H9 (cell line): ENCODE results near the gene AP2A2. TPM values are rescaled to one million over a fixed set of nuclear protein-coding genes. Genes with fewer than 3 reads are reported as not detected.

Experiments used
- DNase-seq: peaks from one replicate; pipeline ENCODE4 v3.0.0-alpha.2; 2017
- H2AFZ ChIP-seq: one replicate; pipeline ENCODE4 v1.6.1; 2013; ENCODE audit warnings: mild to moderate bottlenecking, low read length, control low read depth, moderate library complexity
- H2AK5ac ChIP-seq: 2 replicates; pipeline ENCODE4 v1.6.1; 2013; ENCODE audit warnings: low read length, control low read depth, mixed read lengths; ENCODE audit not compliant: insufficient read length
- H2BK120ac ChIP-seq: one replicate; pipeline ENCODE4 v1.6.1; 2013; ENCODE audit warnings: low read depth, mild to moderate bottlenecking, low read length, control low read depth, inconsistent platforms; ENCODE audit not compliant: poor library complexity, severe bottlenecking
- H2BK12ac ChIP-seq: 2 replicates; pipeline ENCODE4 v1.6.1; 2013; ENCODE audit warnings: low read length, control low read depth, mixed read lengths, low read depth; ENCODE audit not compliant: insufficient read length
- H2BK15ac ChIP-seq: 2 replicates; pipeline ENCODE4 v1.6.1; 2013; ENCODE audit warnings: low read depth, low read length, control low read depth
- H2BK20ac ChIP-seq: one replicate; pipeline ENCODE4 v1.6.1; 2013; ENCODE audit warnings: low read depth, mild to moderate bottlenecking, low read length, control low read depth, inconsistent platforms; ENCODE audit not compliant: poor library complexity, severe bottlenecking
- H2BK5ac ChIP-seq: 2 replicates; pipeline ENCODE4 v1.6.1; 2013; ENCODE audit warnings: low read length, control low read depth, mixed read lengths; ENCODE audit not compliant: insufficient read length
- H3K14ac ChIP-seq: 2 replicates; pipeline ENCODE4 v1.6.1; 2013; ENCODE audit warnings: low read length, control low read depth; ENCODE audit not compliant: insufficient read depth
- H3K18ac ChIP-seq: 2 replicates; pipeline ENCODE4 v1.6.1; 2013; ENCODE audit warnings: low read depth, mild to moderate bottlenecking, mixed read lengths, low read length, control low read depth; ENCODE audit not compliant: insufficient read length
- H3K23ac ChIP-seq: 2 replicates; pipeline ENCODE4 v1.6.1; 2013; ENCODE audit warnings: low read length, control low read depth, mixed read lengths, low read depth; ENCODE audit not compliant: insufficient read length
- H3K23me2 ChIP-seq: 2 replicates; pipeline ENCODE4 v1.6.1; 2013; ENCODE audit warnings: low read depth, mild to moderate bottlenecking, mixed read lengths, low read length, control low read depth; ENCODE audit not compliant: insufficient read length, poor library complexity, severe bottlenecking
- H3K27ac ChIP-seq: 2 replicates; pipeline ENCODE4 v1.5.1; 2013; ENCODE audit warnings: low read length, control low read depth, mixed read lengths, low read depth; ENCODE audit not compliant: insufficient read length
- H3K27me3 ChIP-seq: 2 replicates; pipeline ENCODE4 v1.6.1; 2013; ENCODE audit warnings: low read length, control low read depth, inconsistent platforms; ENCODE audit not compliant: insufficient read depth
- H3K4ac ChIP-seq: 2 replicates; pipeline ENCODE4 v1.6.1; 2013; ENCODE audit warnings: low read depth, mild to moderate bottlenecking, control low read depth, inconsistent platforms, low read length, moderate library complexity
- H3K4me1 ChIP-seq: 2 replicates; pipeline ENCODE4 v1.6.1; 2013; ENCODE audit warnings: low read length, control low read depth, inconsistent platforms; ENCODE audit not compliant: insufficient read depth
- H3K4me2 ChIP-seq: 2 replicates; pipeline ENCODE4 v1.6.1; 2013; ENCODE audit warnings: low read length, control low read depth, mixed read lengths; ENCODE audit not compliant: insufficient read length, insufficient read depth
- H3K56ac ChIP-seq: 2 replicates; pipeline ENCODE4 v1.6.1; 2013; ENCODE audit warnings: low read depth, mild to moderate bottlenecking, mixed read lengths, low read length, control low read depth; ENCODE audit not compliant: insufficient read length
- H3K79me1 ChIP-seq: 2 replicates; pipeline ENCODE4 v1.6.1; 2013; ENCODE audit warnings: low read depth, mild to moderate bottlenecking, moderate library complexity, low read length, control low read depth, inconsistent platforms; ENCODE audit not compliant: insufficient read depth, poor library complexity, severe bottlenecking
- H3K79me2 ChIP-seq: 2 replicates; pipeline ENCODE4 v1.6.1; 2013; ENCODE audit warnings: low read length, control low read depth, inconsistent platforms; ENCODE audit not compliant: insufficient read depth
- H3K9ac ChIP-seq: 2 replicates; pipeline ENCODE4 v1.6.1; 2013; ENCODE audit warnings: low read length, control low read depth, mixed read lengths; ENCODE audit not compliant: insufficient read length; ENCODE audit errors: extremely low read depth
- H3K9me3 ChIP-seq: one replicate; pipeline ENCODE4 v1.6.1; 2013; ENCODE audit warnings: low read depth, low read length, inconsistent platforms; ENCODE audit not compliant: control insufficient read depth
- H3T11ph ChIP-seq: one replicate; pipeline ENCODE4 v1.6.1; 2013; ENCODE audit warnings: mild to moderate bottlenecking, low read length, control low read depth, inconsistent platforms
- H4K20me1 ChIP-seq: one replicate; pipeline ENCODE4 v1.6.1; 2013; ENCODE audit not compliant: control insufficient read depth, insufficient read length, insufficient read depth
- H4K5ac ChIP-seq: 2 replicates; pipeline ENCODE4 v1.6.1; 2013; ENCODE audit warnings: low read depth, mild to moderate bottlenecking, mixed read lengths, low read length, control low read depth; ENCODE audit not compliant: insufficient read length
- H4K8ac ChIP-seq: replicated peaks from 2 replicates; pipeline ENCODE4 v1.6.1; 2013; ENCODE audit warnings: low read length, control low read depth, mixed read lengths, low read depth; ENCODE audit not compliant: insufficient read length
- H4K91ac ChIP-seq: 2 replicates; pipeline ENCODE4 v1.6.1; 2013; ENCODE audit warnings: low read depth, mild to moderate bottlenecking, moderate library complexity, mixed read lengths, low read length, control low read depth; ENCODE audit not compliant: insufficient read length
- H3K27ac Mint-ChIP-seq, 3 experiments: 2 replicates in 2 of 3; 3 replicates in 1 of 3; pipeline ENCODE4 v1.8.0; 2020 to 2021; ENCODE audit warnings: mixed read lengths in 3 of 3, mild to moderate bottlenecking in 1 of 3, moderate library complexity in 1 of 3
- H3K27me3 Mint-ChIP-seq: 2 replicates; pipeline ENCODE4 v1.8.0; 2021; ENCODE audit warnings: low read depth, mild to moderate bottlenecking, moderate library complexity, mixed read lengths
- H3K36me3 Mint-ChIP-seq, 3 experiments: 2 replicates in 2 of 3; 3 replicates in 1 of 3; pipeline ENCODE4 v1.8.0; 2020 to 2021; ENCODE audit warnings: low read depth in 3 of 3, mixed read lengths in 3 of 3; ENCODE audit not compliant: insufficient read depth in 1 of 3
- H3K4me1 Mint-ChIP-seq, 2 experiments: 2 replicates each; pipeline ENCODE4 v1.8.0; 2020; ENCODE audit warnings: mixed read lengths in 2 of 2
- H3K4me3 Mint-ChIP-seq, 2 experiments: 2 replicates in 1 of 2; 3 replicates in 1 of 2; pipeline ENCODE4 v1.8.0; 2020 to 2021; ENCODE audit warnings: mild to moderate bottlenecking in 2 of 2, mixed read lengths in 2 of 2, moderate library complexity in 1 of 2
- H3K9me3 Mint-ChIP-seq, 2 experiments: 2 replicates in 1 of 2; 3 replicates in 1 of 2; pipeline ENCODE4 v1.8.0; 2020; ENCODE audit warnings: mild to moderate bottlenecking in 2 of 2, mixed read lengths in 2 of 2, moderate library complexity in 1 of 2
- WGBS: extraction: QIAGEN DNeasy Blood & Tissue Kit; methylation state at CpG from one replicate; pipeline ENCODE4 v1.1.7; 2013; ENCODE audit warnings: missing lambda C conversion rate, low lambda C conversion rate, mixed read lengths; ENCODE audit not compliant: insufficient read length; ENCODE audit errors: extremely low coverage; 5-methylcytosine and 5-hydroxymethylcytosine counted together
- total RNA-seq: library from RNA; stranded (reverse); gene quantifications from 2 replicates; pipeline ENCODE4 v1.2.1, GENCODE V29; 2021
- TF ChIP-seq, protein P1 (sequence below): fragments of 200-600 bp; sonication (generic); conservative IDR thresholded peaks from 3 replicates; pipeline ENCODE4 v1.8.0; 2021; ENCODE audit warnings: antibody characterized with exemption, mild to moderate bottlenecking

AP2A2 gene
- total RNA-seq, 1 experiment from 2014 or later = 53.7 TPM

DNA sequence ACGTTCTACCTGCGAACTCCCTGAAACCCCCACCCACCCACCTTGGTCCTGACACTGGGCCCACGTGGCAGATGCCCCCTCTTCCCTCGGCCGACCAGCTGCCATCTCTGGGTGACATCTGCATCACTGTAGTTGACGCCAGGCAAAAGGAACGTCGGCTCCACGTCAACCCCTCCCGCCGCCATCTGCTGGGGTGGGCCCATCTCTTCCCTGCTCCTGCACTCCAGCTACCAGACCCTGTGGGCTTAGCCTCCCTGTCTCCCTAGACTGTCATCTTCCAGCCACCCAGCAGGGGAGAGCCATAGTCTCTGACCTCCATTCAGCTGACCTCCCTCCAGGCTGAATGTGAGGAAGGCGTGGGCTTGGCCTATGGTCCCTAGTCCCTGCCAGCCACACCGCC lies 36.4 kb upstream of the AP2A2 start:
- H2BK5ac ChIP-seq = no peak overlapping the region
- WGBS = no CpG with 5 or more reads among the region's 13 CpGs
- H3K9me3 ChIP-seq = no peaks in the 10 kb centered on the region
- H3K14ac ChIP-seq = no peak overlapping the region; the same call in 1 of the 2 replicates
- H3K79me2 ChIP-seq = no peaks in the 10 kb centered on the region
- no peaks in the 10 kb centered on the region for H3K79me1 ChIP-seq
- no peak overlapping the region for H3K18ac ChIP-seq
- no peak overlapping the region for H3K27ac ChIP-seq
- H3K4me2 ChIP-seq = no peak overlapping the region
- no peak overlapping the region for H2BK20ac ChIP-seq
- H2BK15ac ChIP-seq = no peak overlapping the region
- TF ChIP-seq, protein P1, sequence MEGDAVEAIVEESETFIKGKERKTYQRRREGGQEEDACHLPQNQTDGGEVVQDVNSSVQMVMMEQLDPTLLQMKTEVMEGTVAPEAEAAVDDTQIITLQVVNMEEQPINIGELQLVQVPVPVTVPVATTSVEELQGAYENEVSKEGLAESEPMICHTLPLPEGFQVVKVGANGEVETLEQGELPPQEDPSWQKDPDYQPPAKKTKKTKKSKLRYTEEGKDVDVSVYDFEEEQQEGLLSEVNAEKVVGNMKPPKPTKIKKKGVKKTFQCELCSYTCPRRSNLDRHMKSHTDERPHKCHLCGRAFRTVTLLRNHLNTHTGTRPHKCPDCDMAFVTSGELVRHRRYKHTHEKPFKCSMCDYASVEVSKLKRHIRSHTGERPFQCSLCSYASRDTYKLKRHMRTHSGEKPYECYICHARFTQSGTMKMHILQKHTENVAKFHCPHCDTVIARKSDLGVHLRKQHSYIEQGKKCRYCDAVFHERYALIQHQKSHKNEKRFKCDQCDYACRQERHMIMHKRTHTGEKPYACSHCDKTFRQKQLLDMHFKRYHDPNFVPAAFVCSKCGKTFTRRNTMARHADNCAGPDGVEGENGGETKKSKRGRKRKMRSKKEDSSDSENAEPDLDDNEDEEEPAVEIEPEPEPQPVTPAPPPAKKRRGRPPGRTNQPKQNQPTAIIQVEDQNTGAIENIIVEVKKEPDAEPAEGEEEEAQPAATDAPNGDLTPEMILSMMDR = no peak
- H3K27me3 ChIP-seq = no peaks in the 10 kb centered on the region
- no peak overlapping the region for H2BK120ac ChIP-seq
- H3K4me1 ChIP-seq = no peaks in the 10 kb centered on the region
- H3K4ac ChIP-seq = no peak overlapping the region
- H3K23me2 ChIP-seq = no peaks in the 10 kb centered on the region
- H2BK12ac ChIP-seq = no peak overlapping the region
- H4K5ac ChIP-seq = no peak overlapping the region
- no peak overlapping the region for H3T11ph ChIP-seq
- no peak overlapping the region for H4K8ac ChIP-seq
- no peak for DNase-seq
- no peak overlapping the region for H4K91ac ChIP-seq
- no peak overlapping the region for H3K56ac ChIP-seq
- peaks cover 2% of the 10 kb centered on the region for H4K20me1 ChIP-seq
- peaks cover 5 to 15% of the 10 kb centered on the region in 2 experiments for H3K4me1 Mint-ChIP-seq
- no peak overlapping the region for H2AFZ ChIP-seq
- no peak overlapping the region for H3K23ac ChIP-seq
- no peak overlapping the region for H3K4me3 Mint-ChIP-seq
- H3K9ac ChIP-seq = no peak overlapping the region
- no peak overlapping the region for H2AK5ac ChIP-seq
- no peaks in the 10 kb centered on the region for H3K9me3 Mint-ChIP-seq
- peak overlapping the region in 2 of 3 experiments; percentile 25 to 44; a peak in 3 of 7 replicates for H3K27ac Mint-ChIP-seq
- H3K27me3 Mint-ChIP-seq = no peaks in the 10 kb centered on the region
- peaks cover 16 to 31% (median 29%) of the 10 kb centered on the region in 3 experiments for H3K36me3 Mint-ChIP-seq
